K562 (cell line): ENCODE results near the gene IMMP2L. TPM values are rescaled to one million over a fixed set of nuclear protein-coding genes. Genes with fewer than 3 reads are reported as not detected.

Source experiments
- ATAC-seq: fragments of 200-7000 bp; cut with Tn5 transposase; 3 replicates; pipeline ENCODE4 v1.9.1; 2020; ENCODE audit warnings: moderate library complexity
- BruUV-seq: library from RNA; stranded (reverse); fragments of 400-500 nt; replicated peaks from 2 replicates; lab custom pipeline; 2021; lab: Mats Ljungman, UMichigan
- CTCF ChIA-PET: fragments of 300-600 bp; formaldehyde crosslinking; extraction: SDS; loops from one replicate; lab custom pipeline; 2021; ENCODE audit warnings: low intra/inter-chr PET ratio; lab: Yijun Ruan, JAX
- POLR2A ChIA-PET: fragments of 300-600, 350-650 bp; sonication (Branson Sonifier 250); formaldehyde crosslinking; extraction: SDS; loops from one replicate; lab custom pipeline; 2021; ENCODE audit warnings: antibody characterized with exemption, inconsistent platforms; lab: Yijun Ruan, JAX
- DNase-seq, 4 experiments: peaks; one replicate each; pipeline versions ENCODE4 v3.0.0 to v3.0.0-alpha.2; 2011 to 2018; ENCODE audit warnings: low spot score in 3 of 4, mixed read lengths in 3 of 4; ENCODE audit errors: extremely low read depth in 1 of 4
- FAIRE-seq: peaks from 2 replicates; lab custom pipeline; 2011; peaks lifted over from hg19 to GRCh38; lab: Jason Lieb, UNC
- H2AFZ ChIP-seq: 2 replicates; pipeline ENCODE4 v1.6.0; 2011; ENCODE audit warnings: low read depth, low read length, control low read depth, inconsistent platforms
- H3K27ac ChIP-seq: fragments of 200-600 bp; 3 replicates; pipeline ENCODE4 v1.8.0; 2011; ENCODE audit warnings: low read depth, mild to moderate bottlenecking, control low read depth, inconsistent platforms, low read length, moderate library complexity, mixed read lengths; ENCODE audit errors: extremely low read depth
- H3K27me3 ChIP-seq, 2 experiments: fragments of 300-600 bp in 1 of 2; 2 replicates in 1 of 2; 3 replicates in 1 of 2; pipeline versions ENCODE4 v1.6.0 to v1.8.0; 2011; ENCODE audit warnings: inconsistent platforms in 2 of 2, low read length in 2 of 2, mild to moderate bottlenecking in 1 of 2, mixed read lengths in 1 of 2, moderate library complexity in 1 of 2; ENCODE audit not compliant: control insufficient read depth in 2 of 2, insufficient read depth in 2 of 2
- H3K36me3 ChIP-seq: fragments of 300-600 bp; 3 replicates; pipeline ENCODE4 v1.8.0; 2011; ENCODE audit warnings: mild to moderate bottlenecking, low read length, inconsistent platforms; ENCODE audit not compliant: control insufficient read depth, insufficient read depth
- H3K4me1 ChIP-seq, 2 experiments: fragments of 200-600 bp in 1 of 2; replicated peaks in 1 of 2; 2 replicates in 1 of 2; 3 replicates in 1 of 2; pipeline versions ENCODE4 v1.5.1 to v1.8.0; 2011; ENCODE audit warnings: inconsistent platforms in 2 of 2, low read length in 2 of 2, mild to moderate bottlenecking in 1 of 2, mixed read lengths in 1 of 2, moderate library complexity in 1 of 2; ENCODE audit not compliant: control insufficient read depth in 2 of 2, insufficient read depth in 2 of 2
- H3K4me2 ChIP-seq: 2 replicates; pipeline ENCODE4 v1.6.1; 2011; ENCODE audit warnings: low read length, control low read depth, inconsistent platforms, mixed read lengths; ENCODE audit not compliant: insufficient read depth
- H3K4me3 ChIP-seq: fragments of 200-600 bp; sonication (generic), shearing (Covaris generic); 2 replicates; pipeline ENCODE4 v1.5.1; 2016; ENCODE audit warnings: control low read depth, inconsistent platforms
- H3K79me2 ChIP-seq: fragments of 200-600 bp; 3 replicates; pipeline ENCODE4 v1.8.0; 2011; ENCODE audit warnings: low read length, inconsistent platforms; ENCODE audit not compliant: control insufficient read depth, insufficient read depth
- H3K9ac ChIP-seq, 2 experiments: 2 replicates each; pipeline versions ENCODE4 v1.6.0 to v1.6.1; 2011; ENCODE audit warnings: low read depth in 2 of 2, low read length in 2 of 2, control low read depth in 1 of 2, inconsistent platforms in 1 of 2, mild to moderate bottlenecking in 1 of 2, mixed read lengths in 1 of 2; ENCODE audit not compliant: insufficient read depth in 1 of 2
- H3K9me1 ChIP-seq: one replicate; pipeline ENCODE4 v1.6.0; 2011; ENCODE audit warnings: inconsistent platforms, mild to moderate bottlenecking, low read length, moderate library complexity; ENCODE audit not compliant: control insufficient read depth, insufficient read depth
- H3K9me3 ChIP-seq: replicated peaks from 2 replicates; pipeline ENCODE4 v1.5.1; 2011; ENCODE audit warnings: low read depth, low read length, inconsistent platforms; ENCODE audit not compliant: control insufficient read depth, insufficient read depth
- H4K20me1 ChIP-seq: replicated peaks from 2 replicates; pipeline ENCODE4 v1.6.1; 2011; ENCODE audit warnings: low read length, inconsistent platforms, mixed read lengths; ENCODE audit not compliant: control insufficient read depth, insufficient read depth
- CHCHD3 ChIP-seq: fragments of 250-450 bp; sonication (Bioruptor Pico); IDR thresholded peaks from 2 replicates; pipeline ENCODE4 v2.1.2; 2022; ENCODE audit warnings: mild to moderate bottlenecking
- HNRNPLL ChIP-seq: fragments of 200-400 bp; formaldehyde crosslinking; IDR thresholded peaks from 2 replicates; pipeline ENCODE4 v1.6.1; 2017; ENCODE audit warnings: low read length, low read depth, mild to moderate bottlenecking; ENCODE audit not compliant: poor library complexity, severe bottlenecking
- KLF10 ChIP-seq: fragments of 250-450 bp; sonication (Bioruptor Pico); IDR thresholded peaks from 2 replicates; pipeline ENCODE4 v1.6.1; 2021; ENCODE audit warnings: matching md5 sums
- ZNF124 ChIP-seq: sonication (generic); formaldehyde crosslinking; IDR thresholded peaks from 2 replicates; pipeline ENCODE4 v1.8.1; 2022; ENCODE audit warnings: missing genetic modification reagents
- ZNF354B ChIP-seq: fragments of 250-450 bp; sonication (Bioruptor Pico); IDR thresholded peaks from 2 replicates; pipeline ENCODE4 v1.4.0; 2020
- ZNF436 ChIP-seq: fragments of 250-450, 450-650 bp; sonication (Bioruptor Pico); formaldehyde crosslinking; IDR thresholded peaks from 2 replicates; pipeline ENCODE4 v1.7.0; 2020; ENCODE audit warnings: mild to moderate bottlenecking
- ZZZ3 ChIP-seq: fragments of 450-650 bp; IDR thresholded peaks from 2 replicates; pipeline ENCODE4 v1.6.1; 2016; ENCODE audit warnings: antibody characterized with exemption, mild to moderate bottlenecking, moderate library complexity
- WGBS: fragments of 100-300 bp; shearing (Covaris generic); methylation state at CpG from one replicate; pipeline ENCODE4 v1.1.6; 2016; ENCODE audit warnings: low coverage, mixed read lengths; ENCODE audit not compliant: insufficient coverage; ENCODE audit errors: missing lambda C conversion rate; 5-methylcytosine and 5-hydroxymethylcytosine counted together
- in situ Hi-C: fragments of 300-500 bp; cut with MboI; formaldehyde crosslinking; loops from 4 replicates; pipeline ENCODE4 v1.15.0; 2018; ENCODE audit warnings: inconsistent platforms, mixed read lengths
- intact Hi-C: fragments of 100-400 bp; cut with micrococcal nuclease; formaldehyde crosslinking; loops from 2 replicates; pipeline ENCODE4 v1.14.2; 2022
- polyA plus RNA-seq, 8 experiments: library from polyadenylated mRNA; depleted of rRNA in 4 of 8; stranded (reverse) in 5 of 8; unstranded in 3 of 8; fragments of >200 nt; fragmentation: Nextera tagmentation in 2 of 8; fragmentation: Illumina TruSeq in 1 of 8; extraction: Ambion mirVana in 2 of 8; extraction: Trizol in 1 of 8; gene quantifications; 2 replicates each; pipeline versions ENCODE4 v1.2.1 to v1.2.3, GENCODE V29; 2011 to 2014; ENCODE audit warnings: inconsistent platforms in 1 of 8, missing spikeins in 1 of 8
- total RNA-seq, 7 experiments: library from RNA; depleted of rRNA in 6 of 7; stranded (reverse); fragments of >200 nt in 6 of 7; fragmentation: Illumina TruSeq in 2 of 7; extraction: Trizol in 2 of 7; gene quantifications; 2 replicates each; pipeline versions ENCODE4 v1.2.1 to v1.2.3, GENCODE V29; 2011 to 2021; ENCODE audit warnings: low replicate concordance in 1 of 7
- TF ChIP-seq, protein P1 (sequence below), 2 experiments: fragments of 450-650 bp; IDR thresholded peaks; 2 replicates each; pipeline ENCODE4 v1.6.1; 2018; ENCODE audit warnings: mild to moderate bottlenecking in 2 of 2, low read depth in 1 of 2; ENCODE audit not compliant: partially characterized antibody in 2 of 2
- TF ChIP-seq, protein P2 (sequence below): fragments of 450-650 bp; formaldehyde crosslinking; IDR thresholded peaks from 2 replicates; pipeline ENCODE4 v1.4.0; 2020; ENCODE audit warnings: mild to moderate bottlenecking

Gene IMMP2L
- total and polyA plus RNA-seq, 9 of the 15 experiments (the other 6 are each of a cell fraction or from before 2014, with no cell fraction given) = 29.7 to 116 (median 53.0) TPM

DNA sequence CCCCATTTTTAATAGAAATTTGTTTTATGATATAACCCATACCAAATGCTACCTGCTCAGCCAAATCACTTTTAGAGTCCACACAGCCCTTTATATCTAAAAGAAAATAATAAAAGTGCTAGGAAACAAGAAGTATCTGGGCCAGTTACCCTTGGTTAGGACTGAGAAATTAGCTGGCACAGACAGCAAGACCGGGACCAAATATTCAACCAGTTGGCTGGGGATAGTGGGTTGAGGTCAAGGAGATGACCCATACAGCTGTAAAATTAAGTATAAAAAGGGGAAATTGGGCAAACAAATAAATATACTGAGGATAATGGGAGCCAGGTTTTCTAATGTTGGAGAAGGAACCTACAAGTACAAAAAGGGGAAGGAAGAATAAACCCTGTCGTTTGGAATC is 174.3 kb downstream of the IMMP2L start:
- Histone ChIP-seq H3K79me2 (no peaks in the 10 kb centered on the region), H3K27me3 (no peaks in the 10 kb centered on the region), H4K20me1 (no peaks in the 10 kb centered on the region), H3K9ac (no peak overlapping the region), H3K36me3 (no peaks in the 10 kb centered on the region; the same call in 2 of the 3 replicates), H3K9me1 (no peaks in the 10 kb centered on the region), H3K9me3 (peaks cover 8% of the 10 kb centered on the region), H3K4me2 (no peak overlapping the region), H3K4me3 (no peak overlapping the region), H3K4me1 (no peaks in the 10 kb centered on the region), H2AFZ (no peak overlapping the region), H3K27ac (no peak overlapping the region)
- in situ Hi-C loops = no loop called here
- ATAC-seq (no peak), DNase-seq (no peak), FAIRE-seq (no peak)
- ChIA-PET CTCF (no interaction called here), POLR2A (no interaction called here)
- TF ChIP-seq, protein P1, sequence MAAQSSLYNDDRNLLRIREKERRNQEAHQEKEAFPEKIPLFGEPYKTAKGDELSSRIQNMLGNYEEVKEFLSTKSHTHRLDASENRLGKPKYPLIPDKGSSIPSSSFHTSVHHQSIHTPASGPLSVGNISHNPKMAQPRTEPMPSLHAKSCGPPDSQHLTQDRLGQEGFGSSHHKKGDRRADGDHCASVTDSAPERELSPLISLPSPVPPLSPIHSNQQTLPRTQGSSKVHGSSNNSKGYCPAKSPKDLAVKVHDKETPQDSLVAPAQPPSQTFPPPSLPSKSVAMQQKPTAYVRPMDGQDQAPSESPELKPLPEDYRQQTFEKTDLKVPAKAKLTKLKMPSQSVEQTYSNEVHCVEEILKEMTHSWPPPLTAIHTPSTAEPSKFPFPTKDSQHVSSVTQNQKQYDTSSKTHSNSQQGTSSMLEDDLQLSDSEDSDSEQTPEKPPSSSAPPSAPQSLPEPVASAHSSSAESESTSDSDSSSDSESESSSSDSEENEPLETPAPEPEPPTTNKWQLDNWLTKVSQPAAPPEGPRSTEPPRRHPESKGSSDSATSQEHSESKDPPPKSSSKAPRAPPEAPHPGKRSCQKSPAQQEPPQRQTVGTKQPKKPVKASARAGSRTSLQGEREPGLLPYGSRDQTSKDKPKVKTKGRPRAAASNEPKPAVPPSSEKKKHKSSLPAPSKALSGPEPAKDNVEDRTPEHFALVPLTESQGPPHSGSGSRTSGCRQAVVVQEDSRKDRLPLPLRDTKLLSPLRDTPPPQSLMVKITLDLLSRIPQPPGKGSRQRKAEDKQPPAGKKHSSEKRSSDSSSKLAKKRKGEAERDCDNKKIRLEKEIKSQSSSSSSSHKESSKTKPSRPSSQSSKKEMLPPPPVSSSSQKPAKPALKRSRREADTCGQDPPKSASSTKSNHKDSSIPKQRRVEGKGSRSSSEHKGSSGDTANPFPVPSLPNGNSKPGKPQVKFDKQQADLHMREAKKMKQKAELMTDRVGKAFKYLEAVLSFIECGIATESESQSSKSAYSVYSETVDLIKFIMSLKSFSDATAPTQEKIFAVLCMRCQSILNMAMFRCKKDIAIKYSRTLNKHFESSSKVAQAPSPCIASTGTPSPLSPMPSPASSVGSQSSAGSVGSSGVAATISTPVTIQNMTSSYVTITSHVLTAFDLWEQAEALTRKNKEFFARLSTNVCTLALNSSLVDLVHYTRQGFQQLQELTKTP (IDR thresholded peaks at IDR 0.05; ENCODE audit: low read depth in 1 of 2, partially characterized antibody in 2 of 2) = no peak
- no peak for TF ChIP-seq ZNF354B (CRISPR knock-in tag)
- no peak for TF ChIP-seq ZNF436 (CRISPR knock-in tag)
- no peak for TF ChIP-seq ZNF124 (CRISPR knock-in tag)
- TF ChIP-seq, protein P2, sequence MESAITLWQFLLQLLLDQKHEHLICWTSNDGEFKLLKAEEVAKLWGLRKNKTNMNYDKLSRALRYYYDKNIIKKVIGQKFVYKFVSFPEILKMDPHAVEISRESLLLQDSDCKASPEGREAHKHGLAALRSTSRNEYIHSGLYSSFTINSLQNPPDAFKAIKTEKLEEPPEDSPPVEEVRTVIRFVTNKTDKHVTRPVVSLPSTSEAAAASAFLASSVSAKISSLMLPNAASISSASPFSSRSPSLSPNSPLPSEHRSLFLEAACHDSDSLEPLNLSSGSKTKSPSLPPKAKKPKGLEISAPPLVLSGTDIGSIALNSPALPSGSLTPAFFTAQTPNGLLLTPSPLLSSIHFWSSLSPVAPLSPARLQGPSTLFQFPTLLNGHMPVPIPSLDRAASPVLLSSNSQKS = no peak
- no peak for TF ChIP-seq CHCHD3
- TF ChIP-seq KLF10 (CRISPR knock-in tag) = no peak
- TF ChIP-seq ZZZ3 = no peak
- no peak for TF ChIP-seq HNRNPLL
- whole genome bisulfite sequencing = 81% methylated on average over 2 of the region's 2 CpGs
- no TSS peak for BruUV-seq
- intact Hi-C loops = no loop called here
